Peyer's patch (tissue), 4 donors: ENCODE measurements around the gene TNS3. TPM values are rescaled to one million over a fixed set of nuclear protein-coding genes. Genes with fewer than 3 reads are reported as not detected.

Experiments used
- DNase-seq, 3 donors: peaks; one replicate each; pipeline ENCODE4 v3.0.0-alpha.2; 2017 to 2019
- H3K27ac ChIP-seq, 4 donors: fragments of 200-600 bp; sonication (generic); one replicate each; pipeline ENCODE4 v1.5.1; 2016 to 2019
- H3K27me3 ChIP-seq, 2 donors: fragments of 200-600 bp; sonication (generic); one replicate each; pipeline ENCODE4 v1.5.1; 2019
- H3K36me3 ChIP-seq, 3 donors: fragments of 200-600 bp; sonication (generic); one replicate each; pipeline ENCODE4 v1.5.1; 2016 to 2019
- H3K4me1 ChIP-seq, 4 donors: fragments of 200-600 bp; sonication (generic); one replicate each; pipeline ENCODE4 v1.5.1; 2016 to 2019
- H3K4me3 ChIP-seq, 4 donors: fragments of 200-600 bp; sonication (generic); 1 replicate in 3 of 4; 2 replicates in 1 of 4; pipeline ENCODE4 v1.5.1; 2016 to 2019; ENCODE audit warnings: mild to moderate bottlenecking in 1 of 4
- H3K9me3 ChIP-seq, 4 donors: fragments of 200-600 bp; sonication (generic); one replicate each; pipeline ENCODE4 v1.5.1; 2016 to 2019; ENCODE audit warnings: mild to moderate bottlenecking in 1 of 4
- CTCF ChIP-seq, 6 experiments: fragments of 450-650 bp in 4 of 6; fragments of 200-600 bp in 2 of 6; sonication (generic) in 1 of 6; IDR thresholded peaks; one replicate each; pipeline ENCODE4 v1.5.1; 2017 to 2019; ENCODE audit warnings: antibody characterized with exemption in 6 of 6, mild to moderate bottlenecking in 3 of 6, moderate library complexity in 1 of 6
- POLR2A ChIP-seq, 2 donors: fragments of 450-650 bp; IDR thresholded peaks; one replicate each; pipeline ENCODE4 v1.5.1; 2017; ENCODE audit warnings: antibody characterized with exemption in 2 of 2, mild to moderate bottlenecking in 2 of 2, moderate library complexity in 2 of 2
- total RNA-seq, 4 donors: library from RNA; depleted of rRNA; stranded (reverse); fragments of >200 nt; gene quantifications; one replicate each; pipeline ENCODE4 v1.1.0, GENCODE V29; 2016

TNS3 gene
- total RNA-seq, 4 donors from 2014 or later, result 79.5 to 157 (median 112) TPM

- TF ChIP-seq CTCF (IDR thresholded peaks at IDR 0.05) (no peak), POLR2A (IDR thresholded peaks at IDR 0.05) (no peak)
Measured at GRCh38 chr7:47278043-47278442, 303.9 kb downstream of the TNS3 start.

GRCh38 chr7:47277321-47277781, 304.6 kb downstream of the TNS3 start:
- no peak for DNase-seq
- TF ChIP-seq CTCF (IDR thresholded peaks at IDR 0.05), result no peak
- TF ChIP-seq POLR2A (IDR thresholded peaks at IDR 0.05), result no peak
- Histone ChIP-seq H3K27ac (no peak overlapping the region), H3K9me3 (peaks cover 0 to 4% (median 0%) of the 10 kb centered on the region in 4 donors), H3K4me1 (no peaks in the 10 kb centered on the region), H3K4me3 (no peak overlapping the region), H3K27me3 (no peaks in the 10 kb centered on the region), H3K36me3 (peaks cover 0 to 71% (median 0%) of the 10 kb centered on the region in 3 donors)

More at GRCh38 chr7:47278043-47278442, 303.9 kb downstream of the TNS3 start:
- Histone ChIP-seq H3K4me1 (peaks cover 0 to 3% (median 1%) of the 10 kb centered on the region in 4 donors), H3K27me3 (no peaks in the 10 kb centered on the region), H3K4me3 (no peak overlapping the region), H3K9me3 (peaks cover 0 to 4% (median 0%) of the 10 kb centered on the region in 4 donors), H3K36me3 (peaks cover 0 to 77% (median 0%) of the 10 kb centered on the region in 3 donors), H3K27ac (no peak overlapping the region)
- no peak for DNase-seq

GRCh38 chr7:47273974-47274766, 307.7 kb downstream of the TNS3 start:
- DNase-seq, result peak in 1 of 3 donors; percentile 60
- H3K27ac ChIP-seq, result peak overlapping the region in 2 of 4 donors; percentile 40 to 50
- H3K4me1 ChIP-seq, result peaks cover 0 to 6% (median 0%) of the 10 kb centered on the region in 4 donors
- H3K9me3 ChIP-seq, result no peaks in the 10 kb centered on the region
- H3K27me3 ChIP-seq, result no peaks in the 10 kb centered on the region
- TF ChIP-seq CTCF (IDR thresholded peaks at IDR 0.05), result no peak
- no peak for TF ChIP-seq POLR2A (IDR thresholded peaks at IDR 0.05)
- H3K4me3 ChIP-seq, result no peak overlapping the region
- H3K36me3 ChIP-seq, result peaks cover 0 to 39% (median 0%) of the 10 kb centered on the region in 3 donors

- Histone ChIP-seq H3K27ac (no peak overlapping the region), H3K36me3 (peaks cover 0 to 28% (median 0%) of the 10 kb centered on the region in 3 donors), H3K4me1 (peaks cover 0 to 6% (median 0%) of the 10 kb centered on the region in 4 donors), H3K9me3 (no peaks in the 10 kb centered on the region), H3K4me3 (no peak overlapping the region), H3K27me3 (no peaks in the 10 kb centered on the region)
- TF ChIP-seq CTCF (IDR thresholded peaks at IDR 0.05) (no peak), POLR2A (IDR thresholded peaks at IDR 0.05) (no peak)
- no peak for DNase-seq
Measured at GRCh38 chr7:47273088-47273487, 308.8 kb downstream of the TNS3 start.

- Histone ChIP-seq H3K4me3 (no peak overlapping the region), H3K4me1 (peaks cover 0 to 6% (median 0%) of the 10 kb centered on the region in 4 donors), H3K27ac (no peak overlapping the region), H3K9me3 (no peaks in the 10 kb centered on the region), H3K27me3 (no peaks in the 10 kb centered on the region), H3K36me3 (peaks cover 0 to 15% (median 0%) of the 10 kb centered on the region in 3 donors)
- no peak for DNase-seq
- TF ChIP-seq CTCF (IDR thresholded peaks at IDR 0.05) (no peak), POLR2A (IDR thresholded peaks at IDR 0.05) (no peak)
Measured at GRCh38 chr7:47271749-47272148, 310.2 kb downstream of the TNS3 start.
